ENCODE results near the gene ABTB2. TPM values are rescaled to one million over a fixed set of nuclear protein-coding genes. Genes with fewer than 3 reads are reported as not detected.

ABTB2 gene
- polyA plus RNA-seq, 1 donor from 2014 or later = 0.68 TPM

GRCh38 chr11:34136420-34136819, 221.4 kb downstream of the ABTB2 start:
- Histone ChIP-seq H3K9ac (ENCODE audit: low read length) (no peak overlapping the region), H3K79me2 (replicated peaks; ENCODE audit: insufficient read depth, low read length) (no peaks in the 10 kb centered on the region), H3K27ac (ENCODE audit: low read length) (no peak overlapping the region)

GRCh38 chr11:34135439-34135838, 222.4 kb downstream of the ABTB2 start:
- no peaks in the 10 kb centered on the region for H3K27me3 ChIP-seq (ENCODE audit: insufficient read depth, low read depth, low read length)
- H3K4me3 ChIP-seq (ENCODE audit: low read length) = no peak overlapping the region
- no peaks in the 10 kb centered on the region for H3F3A ChIP-seq (ENCODE audit: insufficient read depth, low read length, poor library complexity, severe bottlenecking)
- H3K36me3 ChIP-seq (ENCODE audit: insufficient read depth, low read length) = peaks cover 6% of the 10 kb centered on the region
- H4K20me1 ChIP-seq (ENCODE audit: insufficient read depth) = no peaks in the 10 kb centered on the region
- H3K4me2 ChIP-seq (ENCODE audit: low read length) = no peak overlapping the region
- no peaks in the 10 kb centered on the region for H3K79me2 ChIP-seq (replicated peaks; ENCODE audit: insufficient read depth, low read length)
- no peak overlapping the region for H3K9ac ChIP-seq (ENCODE audit: low read length)
- no peaks in the 10 kb centered on the region for H3K9me3 ChIP-seq (ENCODE audit: low read length)
- no peak overlapping the region for H3K27ac ChIP-seq (ENCODE audit: low read length)
- no peaks in the 10 kb centered on the region for H3K9me2 ChIP-seq (ENCODE audit: insufficient read depth, low read length)
- no peak overlapping the region for H2AFZ ChIP-seq (ENCODE audit: low read depth, low read length)
- no peak for TF ChIP-seq REST (IDR thresholded peaks at IDR 0.05; ENCODE audit: borderline replicate concordance)
- TF ChIP-seq CTCF (IDR thresholded peaks at IDR 0.05; ENCODE audit: poor library complexity, severe bottlenecking) = no peak
- TF ChIP-seq EP300 (conservative IDR thresholded peaks at IDR 0.05; ENCODE audit: poor library complexity, severe bottlenecking) = no peak
- no peak for TF ChIP-seq MXI1 (conservative IDR thresholded peaks at IDR 0.05; ENCODE audit: poor library complexity, severe bottlenecking)
- TF ChIP-seq SMC3 (conservative IDR thresholded peaks at IDR 0.05; ENCODE audit: poor library complexity) = no peak
- no peak for TF ChIP-seq TAF1 (IDR thresholded peaks at IDR 0.05; ENCODE audit: low read depth)
- TF ChIP-seq POLR2AphosphoS5 (IDR thresholded peaks at IDR 0.05) = no peak

More at GRCh38 chr11:34136420-34136819, 221.4 kb downstream of the ABTB2 start:
- Histone ChIP-seq H4K20me1 (ENCODE audit: insufficient read depth) (no peaks in the 10 kb centered on the region), H3K4me3 (ENCODE audit: low read length) (no peak overlapping the region), H2AFZ (ENCODE audit: low read depth, low read length) (no peak overlapping the region), H3K9me2 (ENCODE audit: insufficient read depth, low read length) (no peaks in the 10 kb centered on the region), H3F3A (ENCODE audit: insufficient read depth, low read length, poor library complexity, severe bottlenecking) (no peaks in the 10 kb centered on the region), H3K4me2 (ENCODE audit: low read length) (no peak overlapping the region), H3K27me3 (ENCODE audit: insufficient read depth, low read depth, low read length) (no peaks in the 10 kb centered on the region), H3K9me3 (ENCODE audit: low read length) (no peaks in the 10 kb centered on the region), H3K36me3 (ENCODE audit: insufficient read depth, low read length) (peaks cover 6% of the 10 kb centered on the region)
- no peak for TF ChIP-seq REST (IDR thresholded peaks at IDR 0.05; ENCODE audit: borderline replicate concordance)
- TF ChIP-seq MXI1 (conservative IDR thresholded peaks at IDR 0.05; ENCODE audit: poor library complexity, severe bottlenecking) = no peak
- TF ChIP-seq TAF1 (IDR thresholded peaks at IDR 0.05; ENCODE audit: low read depth) = no peak
- no peak for TF ChIP-seq EP300 (conservative IDR thresholded peaks at IDR 0.05; ENCODE audit: poor library complexity, severe bottlenecking)
- TF ChIP-seq POLR2AphosphoS5 (IDR thresholded peaks at IDR 0.05) = no peak
- TF ChIP-seq SMC3 (conservative IDR thresholded peaks at IDR 0.05; ENCODE audit: poor library complexity) = no peak
- no peak for TF ChIP-seq CTCF (IDR thresholded peaks at IDR 0.05; ENCODE audit: poor library complexity, severe bottlenecking)
- TF ChIP-seq EZH2 (IDR thresholded peaks at IDR 0.05; ENCODE audit: borderline replicate concordance, insufficient read depth, low read length, poor library complexity, severe bottlenecking) = no peak
- TF ChIP-seq RAD21 (conservative IDR thresholded peaks at IDR 0.05) = no peak

Measured in neural cell (in vitro differentiated cells).